HEK293 (cell line): ENCODE results near the gene RNU6-7.

Experiments
- CTCF ChIA-PET: fragments of 350-600 bp; formaldehyde crosslinking; extraction: SDS; loops from one replicate; lab custom pipeline; 2021; ENCODE audit warnings: antibody characterized with exemption; lab: Yijun Ruan, JAX
- POLR2A ChIA-PET: fragments of 300-600 bp; formaldehyde crosslinking; extraction: SDS; loops from one replicate; lab custom pipeline; 2020; ENCODE audit warnings: antibody characterized with exemption, inconsistent platforms; lab: Yijun Ruan, JAX
- H3K27ac ChIP-seq: fragments of 200-500 bp; sonication (Bioruptor generic); 2 replicates; pipeline ENCODE4 v1.5.1; 2014; ENCODE audit warnings: low read depth, low read length, control low read depth, inconsistent platforms; ENCODE audit errors: extremely low read depth
- H3K36me3 ChIP-seq, 2 experiments: fragments of 200-500 bp in 1 of 2; sonication (Bioruptor generic) in 1 of 2; 1 replicate in 1 of 2; 2 replicates in 1 of 2; pipeline ENCODE4 v1.5.1; 2014 to 2017; ENCODE audit warnings: inconsistent platforms in 2 of 2, low read length in 2 of 2; ENCODE audit not compliant: control insufficient read depth in 2 of 2, insufficient read depth in 1 of 2
- H3K4me1 ChIP-seq: fragments of 200-500 bp; sonication (Bioruptor generic); 2 replicates; pipeline ENCODE4 v1.5.1; 2014; ENCODE audit warnings: mild to moderate bottlenecking, low read length, inconsistent platforms; ENCODE audit not compliant: control insufficient read depth, insufficient read depth
- H3K4me3 ChIP-seq: 2 replicates; pipeline ENCODE4 v1.5.1; 2011; ENCODE audit warnings: low read depth, mild to moderate bottlenecking, control low read depth, low read length, moderate library complexity
- H3K9me3 ChIP-seq: fragments of 200-500 bp; sonication (Bioruptor generic); 2 replicates; pipeline ENCODE4 v1.5.1; 2014; ENCODE audit warnings: low read depth, low read length, inconsistent platforms; ENCODE audit not compliant: control insufficient read depth, insufficient read depth
- BCL11B ChIP-seq: fragments of 450-650 bp; formaldehyde crosslinking; IDR thresholded peaks from 2 replicates; pipeline ENCODE4 v1.5.1; 2016; ENCODE audit warnings: low read depth, missing biosample characterization, missing genetic modification characterization
- EGR2 ChIP-seq: fragments of 450-650 bp; formaldehyde crosslinking; IDR thresholded peaks from 2 replicates; pipeline ENCODE4 v1.5.1; 2016; ENCODE audit warnings: low read depth, missing biosample characterization, missing genetic modification characterization
- GLIS1 ChIP-seq: fragments of 450-650 bp; formaldehyde crosslinking; IDR thresholded peaks from 2 replicates; pipeline ENCODE4 v1.5.1; 2016; ENCODE audit warnings: missing biosample characterization, missing genetic modification characterization
- INSM2 ChIP-seq: fragments of 450-650 bp; formaldehyde crosslinking; IDR thresholded peaks from 2 replicates; pipeline ENCODE4 v1.5.1; 2016; ENCODE audit warnings: missing biosample characterization, missing genetic modification characterization
- MZF1 ChIP-seq: fragments of 450-650 bp; formaldehyde crosslinking; IDR thresholded peaks from 2 replicates; pipeline ENCODE4 v1.5.1; 2017; ENCODE audit warnings: missing biosample characterization, missing genetic modification characterization, borderline replicate concordance
- PBX3 ChIP-seq: sonication (generic); formaldehyde crosslinking; IDR thresholded peaks from 2 replicates; pipeline ENCODE4 v1.8.1; 2022; ENCODE audit warnings: mild to moderate bottlenecking, moderate library complexity, missing genetic modification reagents
- PRDM6 ChIP-seq: fragments of 450-650 bp; formaldehyde crosslinking; IDR thresholded peaks from 2 replicates; pipeline ENCODE4 v1.5.1; 2017; ENCODE audit warnings: missing biosample characterization, missing genetic modification characterization
- REST ChIP-seq: fragments of 450-650 bp; formaldehyde crosslinking; IDR thresholded peaks from 2 replicates; pipeline ENCODE4 v1.5.1; 2016; ENCODE audit warnings: missing biosample characterization, missing genetic modification characterization
- ZIC2 ChIP-seq: fragments of 450-650 bp; formaldehyde crosslinking; IDR thresholded peaks from 2 replicates; pipeline ENCODE4 v1.5.1; 2016; ENCODE audit warnings: missing biosample characterization, missing genetic modification characterization
- ZNF10 ChIP-seq: fragments of 450-650 bp; formaldehyde crosslinking; IDR thresholded peaks from 2 replicates; pipeline ENCODE4 v1.5.1; 2017; ENCODE audit warnings: missing biosample characterization, missing genetic modification characterization
- ZNF112 ChIP-seq: fragments of 450-650 bp; formaldehyde crosslinking; IDR thresholded peaks from 2 replicates; pipeline ENCODE4 v1.5.0; 2017; ENCODE audit warnings: missing biosample characterization, missing genetic modification characterization
- ZNF121 ChIP-seq: fragments of 450-650 bp; formaldehyde crosslinking; IDR thresholded peaks from 2 replicates; pipeline ENCODE4 v1.5.1; 2016; ENCODE audit warnings: missing biosample characterization, missing genetic modification characterization
- ZNF132 ChIP-seq: fragments of 450-650 bp; formaldehyde crosslinking; IDR thresholded peaks from 2 replicates; pipeline ENCODE4 v1.5.1; 2017; ENCODE audit warnings: missing biosample characterization, missing genetic modification characterization, borderline replicate concordance
- ZNF223 ChIP-seq: fragments of 450-650 bp; formaldehyde crosslinking; IDR thresholded peaks from 2 replicates; pipeline ENCODE4 v1.5.1; 2016; ENCODE audit warnings: missing biosample characterization, missing genetic modification characterization
- ZNF26 ChIP-seq: fragments of 450-650 bp; formaldehyde crosslinking; IDR thresholded peaks from 2 replicates; pipeline ENCODE4 v1.5.1; 2016; ENCODE audit warnings: missing biosample characterization, missing genetic modification characterization
- ZNF292 ChIP-seq: fragments of 450-650 bp; formaldehyde crosslinking; IDR thresholded peaks from 2 replicates; pipeline ENCODE4 v1.5.1; 2016; ENCODE audit warnings: low read depth, missing biosample characterization, missing genetic modification characterization, borderline replicate concordance
- ZNF311 ChIP-seq: fragments of 450-650 bp; formaldehyde crosslinking; IDR thresholded peaks from 2 replicates; pipeline ENCODE4 v1.5.1; 2017; ENCODE audit warnings: missing biosample characterization, missing genetic modification characterization, borderline replicate concordance
- ZNF350 ChIP-seq: fragments of 450-650 bp; formaldehyde crosslinking; IDR thresholded peaks from 2 replicates; pipeline ENCODE4 v1.5.0; 2017; ENCODE audit warnings: missing biosample characterization, mild to moderate bottlenecking, missing genetic modification characterization
- ZNF510 ChIP-seq: fragments of 450-650 bp; formaldehyde crosslinking; IDR thresholded peaks from 2 replicates; pipeline ENCODE4 v1.5.1; 2018; ENCODE audit warnings: mild to moderate bottlenecking, missing genetic modification characterization, missing biosample characterization; ENCODE audit not compliant: insufficient replicate concordance
- ZNF514 ChIP-seq: fragments of 450-650 bp; formaldehyde crosslinking; IDR thresholded peaks from 2 replicates; pipeline ENCODE4 v1.5.1; 2016; ENCODE audit warnings: missing biosample characterization, missing genetic modification characterization
- ZNF530 ChIP-seq: fragments of 450-650 bp; formaldehyde crosslinking; IDR thresholded peaks from 2 replicates; pipeline ENCODE4 v1.5.1; 2016; ENCODE audit warnings: low read depth, missing biosample characterization, missing genetic modification characterization
- ZNF544 ChIP-seq: fragments of 450-650 bp; formaldehyde crosslinking; IDR thresholded peaks from 2 replicates; pipeline ENCODE4 v1.5.0; 2017; ENCODE audit warnings: missing biosample characterization, missing genetic modification characterization
- ZNF548 ChIP-seq: fragments of 450-650 bp; formaldehyde crosslinking; IDR thresholded peaks from 2 replicates; pipeline ENCODE4 v1.5.1; 2016; ENCODE audit warnings: missing biosample characterization, missing genetic modification characterization
- ZNF549 ChIP-seq: fragments of 450-650 bp; IDR thresholded peaks from 2 replicates; pipeline ENCODE4 v1.5.1; 2018; ENCODE audit warnings: missing biosample characterization, missing genetic modification characterization, mild to moderate bottlenecking, inconsistent platforms, moderate library complexity
- ZNF76 ChIP-seq: fragments of 450-650 bp; formaldehyde crosslinking; IDR thresholded peaks from 2 replicates; pipeline ENCODE4; 2016; ENCODE audit warnings: low read depth, missing biosample characterization, missing genetic modification characterization, borderline replicate concordance
- ZNF830 ChIP-seq: fragments of 450-650 bp; IDR thresholded peaks from 2 replicates; pipeline ENCODE4 v1.5.0; 2018; ENCODE audit warnings: missing biosample characterization, missing genetic modification characterization, low read depth, mild to moderate bottlenecking, moderate library complexity

The RNU6-7 gene

GRCh38 chr14:32230695-32231280 lies 28.9 kb downstream of the RNU6-7 start:
- Histone ChIP-seq H3K9me3 (no peaks in the 10 kb centered on the region), H3K36me3 (no peaks in the 10 kb centered on the region), H3K4me1 (peaks cover 2% of the 10 kb centered on the region; the same call in 1 of the 2 replicates), H3K27ac (no peak overlapping the region), H3K4me3 (no peak overlapping the region)
- TF ChIP-seq PBX3 (CRISPR knock-in tag), result no peak
- no peak for TF ChIP-seq ZNF530
- TF ChIP-seq ZNF292 (tag by site-specific recombination), result no peak
- no peak for TF ChIP-seq ZNF514
- no peak for TF ChIP-seq ZNF132 (tag by site-specific recombination)
- TF ChIP-seq ZNF76 (tag by site-specific recombination), result no peak
- TF ChIP-seq INSM2 (tag by site-specific recombination), result no peak
- no peak for TF ChIP-seq ZNF121 (tag by site-specific recombination)
- TF ChIP-seq ZNF350 (tag by site-specific recombination), result no peak
- TF ChIP-seq ZNF10, result no peak
- no peak for TF ChIP-seq ZNF549 (tag by site-specific recombination)
- ChIA-PET CTCF (interaction anchor here (0.7 to 1.4 kb wide), 3 partner anchors 20 to 304 kb away, joined by 3 to 4 read pairs (median 3); no protein-coding TSS in a partner anchor), POLR2A (interaction anchor here (0.6 kb wide), 2 partner anchors 299 to 1983 kb away, joined by 3 to 4 read pairs; no protein-coding TSS in a partner anchor)

- H3K4me3 ChIP-seq, result no peak overlapping the region
- peaks cover 2% of the 10 kb centered on the region; the same call in 1 of the 2 replicates for H3K4me1 ChIP-seq
- no peaks in the 10 kb centered on the region for H3K9me3 ChIP-seq
- no peak overlapping the region for H3K27ac ChIP-seq
- H3K36me3 ChIP-seq, result no peaks in the 10 kb centered on the region
- POLR2A ChIA-PET, result no interaction called here
- CTCF ChIA-PET, result interaction anchor here (1.0 kb wide), 1 partner anchor 10 kb away, joined by 3 read pairs; no protein-coding TSS in a partner anchor
- TF ChIP-seq ZNF26 (tag by site-specific recombination) (no peak), MZF1 (tag by site-specific recombination) (no peak), ZNF311 (tag by site-specific recombination) (no peak), ZNF223 (tag by site-specific recombination) (no peak), ZNF510 (tag by site-specific recombination) (no peak), ZNF112 (tag by site-specific recombination) (no peak), ZNF830 (tag by site-specific recombination) (no peak), GLIS1 (tag by site-specific recombination) (no peak), BCL11B (tag by site-specific recombination) (no peak), ZNF544 (tag by site-specific recombination) (no peak), ZNF548 (tag by site-specific recombination) (no peak), EGR2 (tag by site-specific recombination) (no peak), REST (tag by site-specific recombination) (no peak), ZIC2 (no peak), PRDM6 (tag by site-specific recombination) (no peak)
These were observed 30.6 kb downstream of the RNU6-7 start for GRCh38 chr14:32232481-32232880.
